Calu3 (cell line): ENCODE results near the gene SLC22A4. TPM values are rescaled to one million over a fixed set of nuclear protein-coding genes. Genes with fewer than 3 reads are reported as not detected.

ENCODE experiments used
- BruUV-seq: library from RNA; stranded (reverse); fragments of 400-500 nt; replicated peaks from 2 replicates; lab custom pipeline; 2021; lab: Mats Ljungman, UMichigan
- CTCF ChIA-PET: fragments of 300-600 bp; sonication (Branson Sonifier 250); formaldehyde crosslinking; loops from one replicate; lab custom pipeline; 2022; ENCODE audit warnings: antibody characterized with exemption; lab: Charles Lee
- DNase-seq: peaks from one replicate; pipeline ENCODE4 v3.0.0; 2022
- H3K27ac Mint-ChIP-seq: one replicate; pipeline ENCODE4 v1.8.0; 2022; ENCODE audit warnings: mixed read lengths; ENCODE audit not compliant: unreplicated experiment
- H3K27me3 Mint-ChIP-seq: one replicate; pipeline ENCODE4 v1.8.0; 2022; ENCODE audit warnings: mixed read lengths; ENCODE audit not compliant: unreplicated experiment
- H3K36me3 Mint-ChIP-seq: one replicate; pipeline ENCODE4 v1.8.0; 2022; ENCODE audit warnings: mild to moderate bottlenecking, moderate library complexity, mixed read lengths; ENCODE audit not compliant: insufficient read depth, unreplicated experiment
- H3K4me1 Mint-ChIP-seq: one replicate; pipeline ENCODE4 v1.8.0; 2022; ENCODE audit warnings: mild to moderate bottlenecking, low read depth, mixed read lengths; ENCODE audit not compliant: unreplicated experiment
- H3K4me3 Mint-ChIP-seq: one replicate; pipeline ENCODE4 v1.8.0; 2022; ENCODE audit warnings: mild to moderate bottlenecking, low read depth, moderate library complexity, mixed read lengths; ENCODE audit not compliant: unreplicated experiment
- H3K9me3 Mint-ChIP-seq: one replicate; pipeline ENCODE4 v1.8.0; 2022; ENCODE audit warnings: low read depth, mixed read lengths; ENCODE audit not compliant: unreplicated experiment
- intact Hi-C: fragments of 100-400 bp; cut with micrococcal nuclease; formaldehyde crosslinking; loops from one replicate; pipeline ENCODE4 v1.10.0; 2022; ENCODE audit not compliant: unreplicated experiment
- total RNA-seq: library from RNA; stranded (reverse); gene quantifications from 2 replicates; pipeline ENCODE4 v1.2.3, GENCODE V29; 2022
- TF ChIP-seq, protein P1 (sequence below): fragments of 200-600 bp; IDR thresholded peaks from one replicate; pipeline ENCODE4 v1.8.0; 2022; ENCODE audit warnings: antibody characterized with exemption; ENCODE audit not compliant: unreplicated experiment

SLC22A4 gene
- total RNA-seq, 1 experiment from 2014 or later, result 3.1 TPM

DNA sequence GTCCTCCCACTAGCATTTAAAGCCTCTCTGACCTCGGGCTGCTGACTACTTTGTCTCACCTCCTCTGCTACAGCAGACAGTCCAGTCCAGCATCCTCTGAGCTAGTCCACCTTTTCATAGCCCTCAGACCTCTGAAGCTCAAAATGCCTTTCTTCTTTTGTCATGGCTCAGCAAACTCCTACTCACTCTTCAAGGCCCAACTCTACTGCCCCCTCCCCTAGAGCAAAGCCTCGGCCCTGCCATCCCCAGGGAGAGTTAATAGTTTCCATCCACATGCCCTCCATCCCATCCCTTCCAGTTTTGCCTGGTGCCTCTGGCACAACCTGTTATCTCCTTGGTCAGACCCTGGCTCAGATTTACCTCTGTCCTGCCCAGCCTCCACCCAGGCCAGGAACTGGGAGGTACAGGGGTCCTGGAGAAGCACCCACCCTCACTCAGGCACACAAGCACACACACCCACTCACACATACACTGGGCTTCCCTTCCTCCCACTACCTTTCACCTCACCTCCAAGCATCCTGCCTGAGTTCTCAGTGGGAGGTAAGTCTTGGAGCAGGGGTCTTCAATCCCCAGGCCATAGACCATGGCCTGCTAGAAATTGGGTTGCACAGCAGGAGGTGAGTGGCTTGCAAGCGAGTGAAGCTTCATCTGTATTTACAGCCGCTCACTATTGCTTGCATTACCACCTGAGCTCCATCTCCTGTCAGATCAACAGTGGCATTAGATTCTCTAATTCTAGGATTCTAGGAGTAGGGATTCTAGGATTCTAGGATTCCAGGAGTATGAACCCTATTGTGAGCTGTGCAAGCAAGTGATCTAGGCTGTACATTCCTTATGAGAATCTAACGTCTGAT, 18.6 kb upstream of the SLC22A4 start:
- CTCF ChIA-PET, result interaction anchor here (0.7 to 1.2 kb wide), 2 partner anchors 18 to 48 kb away, joined by 3 read pairs; partner anchors contain the start of gene P4HA2
- intact Hi-C loops, result no loop called here
- H3K4me1 Mint-ChIP-seq, result peaks cover 18% of the 10 kb centered on the region
- H3K27me3 Mint-ChIP-seq, result peaks cover 7% of the 10 kb centered on the region
- BruUV-seq, result no TSS peak
- TF ChIP-seq, protein P1, sequence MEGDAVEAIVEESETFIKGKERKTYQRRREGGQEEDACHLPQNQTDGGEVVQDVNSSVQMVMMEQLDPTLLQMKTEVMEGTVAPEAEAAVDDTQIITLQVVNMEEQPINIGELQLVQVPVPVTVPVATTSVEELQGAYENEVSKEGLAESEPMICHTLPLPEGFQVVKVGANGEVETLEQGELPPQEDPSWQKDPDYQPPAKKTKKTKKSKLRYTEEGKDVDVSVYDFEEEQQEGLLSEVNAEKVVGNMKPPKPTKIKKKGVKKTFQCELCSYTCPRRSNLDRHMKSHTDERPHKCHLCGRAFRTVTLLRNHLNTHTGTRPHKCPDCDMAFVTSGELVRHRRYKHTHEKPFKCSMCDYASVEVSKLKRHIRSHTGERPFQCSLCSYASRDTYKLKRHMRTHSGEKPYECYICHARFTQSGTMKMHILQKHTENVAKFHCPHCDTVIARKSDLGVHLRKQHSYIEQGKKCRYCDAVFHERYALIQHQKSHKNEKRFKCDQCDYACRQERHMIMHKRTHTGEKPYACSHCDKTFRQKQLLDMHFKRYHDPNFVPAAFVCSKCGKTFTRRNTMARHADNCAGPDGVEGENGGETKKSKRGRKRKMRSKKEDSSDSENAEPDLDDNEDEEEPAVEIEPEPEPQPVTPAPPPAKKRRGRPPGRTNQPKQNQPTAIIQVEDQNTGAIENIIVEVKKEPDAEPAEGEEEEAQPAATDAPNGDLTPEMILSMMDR, result no peak
- no peaks in the 10 kb centered on the region for H3K9me3 Mint-ChIP-seq
- H3K27ac Mint-ChIP-seq, result no peak overlapping the region
- H3K36me3 Mint-ChIP-seq, result no peaks in the 10 kb centered on the region
- H3K4me3 Mint-ChIP-seq, result no peak overlapping the region
- DNase-seq, result no peak

DNA sequence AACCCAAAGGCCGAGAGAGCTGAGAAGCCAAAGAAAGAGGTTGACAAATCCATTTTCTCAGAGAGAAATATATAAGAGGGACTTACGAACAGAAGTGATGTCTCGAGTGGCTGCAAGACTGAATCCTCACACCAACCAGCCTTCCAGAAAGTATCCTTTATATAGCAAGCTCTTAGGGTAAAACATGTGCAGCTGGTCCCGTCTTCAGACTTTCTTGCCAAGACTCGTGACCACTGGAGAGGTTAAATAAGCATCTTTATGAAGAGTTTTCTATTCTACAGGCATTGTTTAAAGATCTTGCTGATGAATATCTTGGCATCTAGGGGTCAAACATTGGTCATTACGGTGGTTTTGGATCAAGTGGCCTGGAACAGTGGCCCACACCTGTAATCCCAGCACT, 16.9 kb upstream of the SLC22A4 start:
- H3K4me1 Mint-ChIP-seq, result peaks cover 18% of the 10 kb centered on the region

DNA sequence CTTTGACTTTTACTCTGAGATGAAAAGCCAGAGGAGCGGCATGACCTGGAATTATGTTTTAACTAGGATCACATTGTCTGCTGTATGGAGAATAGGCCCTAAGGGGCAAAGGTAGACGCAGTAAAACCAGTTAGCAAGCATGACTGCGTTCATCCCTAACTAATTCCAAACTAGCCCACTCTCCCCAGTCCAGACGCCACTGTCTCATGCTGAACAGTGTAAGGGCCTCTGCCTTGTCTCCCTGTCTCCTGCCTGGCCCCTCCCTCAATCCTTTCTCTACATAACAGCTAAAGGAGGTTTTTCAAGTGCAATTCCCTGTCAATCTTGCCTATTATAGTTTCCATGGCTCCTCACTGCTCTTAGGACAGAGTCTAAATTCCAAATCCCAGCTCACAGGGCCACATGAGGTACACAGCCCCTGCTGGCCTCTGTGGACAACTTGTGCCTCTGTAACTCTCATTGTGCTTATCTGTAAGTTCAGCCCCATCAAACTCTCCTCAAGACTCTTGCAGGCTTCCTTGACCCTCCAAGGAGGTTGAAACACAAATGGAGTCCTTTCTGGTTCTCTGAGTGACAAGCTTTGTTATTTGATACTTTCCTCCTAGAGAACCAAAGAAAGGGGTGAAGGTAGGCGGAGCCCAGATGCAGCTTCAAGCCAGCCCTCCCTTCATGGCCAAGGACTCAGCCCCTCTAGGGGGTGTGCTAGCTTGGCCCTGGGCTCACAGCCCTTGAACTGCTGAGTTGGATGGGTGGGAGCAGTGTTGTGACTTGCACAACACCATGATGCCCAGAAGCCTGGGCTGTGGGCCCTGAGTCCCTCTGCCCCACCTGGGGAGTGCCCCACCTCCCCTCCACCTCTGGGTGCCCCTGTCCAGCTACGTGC, 16.0 kb upstream of the SLC22A4 start:
- Mint-ChIP-seq H3K36me3 (no peaks in the 10 kb centered on the region), H3K27ac (no peak overlapping the region), H3K4me1 (peaks cover 11% of the 10 kb centered on the region), H3K27me3 (peaks cover 15% of the 10 kb centered on the region), H3K9me3 (no peaks in the 10 kb centered on the region), H3K4me3 (no peak overlapping the region)
- no peak for DNase-seq
- CTCF ChIA-PET, result interaction anchor here (1.3 kb wide), 1 partner anchor 14 kb away, joined by 3 read pairs; no protein-coding TSS in a partner anchor
- no TSS peak for BruUV-seq
- intact Hi-C loops, result no loop called here
- TF ChIP-seq, protein P1, result no peak

More for the DNA sequence above, 16.9 kb upstream of the SLC22A4 start:
- Mint-ChIP-seq H3K27me3 (peaks cover 15% of the 10 kb centered on the region), H3K9me3 (no peaks in the 10 kb centered on the region), H3K27ac (no peak overlapping the region), H3K4me3 (no peak overlapping the region), H3K36me3 (no peaks in the 10 kb centered on the region)
- intact Hi-C loops, result no loop called here
- TF ChIP-seq, protein P1, result no peak
- DNase-seq, result no peak
- no TSS peak for BruUV-seq
- CTCF ChIA-PET, result interaction anchor here (0.5 to 1.3 kb wide), 2 partner anchors 15 to 421 kb away, joined by 3 read pairs; no protein-coding TSS in a partner anchor

DNA sequence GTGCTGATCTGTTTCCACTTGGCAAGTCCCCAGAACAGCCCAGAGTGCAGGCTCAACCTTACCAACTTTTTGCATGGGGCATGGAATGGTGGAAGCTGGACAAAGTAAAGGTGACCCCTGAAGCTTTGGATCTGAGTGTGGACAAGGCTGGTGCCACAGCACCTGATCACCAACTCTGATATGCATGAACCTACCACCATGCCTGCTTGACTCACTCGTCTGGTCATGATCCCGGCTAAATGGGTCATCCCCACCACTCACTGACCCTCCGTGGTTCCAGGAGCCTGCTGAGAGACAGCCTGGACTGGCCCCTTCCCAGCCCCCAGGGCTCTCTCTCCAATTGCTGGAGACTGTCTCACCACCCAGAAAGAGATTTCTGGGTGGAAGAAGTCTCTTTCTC, 14.4 kb upstream of the SLC22A4 start:
- CTCF ChIA-PET, result interaction anchor here (1.2 kb wide), 1 partner anchor 12 kb away, joined by 3 read pairs; no protein-coding TSS in a partner anchor
- H3K4me1 Mint-ChIP-seq, result no peaks in the 10 kb centered on the region
- H3K9me3 Mint-ChIP-seq, result no peaks in the 10 kb centered on the region
- no peak overlapping the region for H3K4me3 Mint-ChIP-seq
- TF ChIP-seq, protein P1, result no peak
- peaks cover 15% of the 10 kb centered on the region for H3K27me3 Mint-ChIP-seq
- BruUV-seq, result no TSS peak
- H3K36me3 Mint-ChIP-seq, result no peaks in the 10 kb centered on the region
- no peak for DNase-seq
- no peak overlapping the region for H3K27ac Mint-ChIP-seq
- intact Hi-C loops, result loop anchor here (5.0 kb wide), 1 partner anchor 88 kb away; the partner anchor contains the start of gene SLC22A5
